Kidney capillary endothelial cell (primary cell): ENCODE results near the gene ULK3.

Source experiments
- DNase-seq: peaks from one replicate; pipeline ENCODE4 v3.0.0-alpha.2; 2018; ENCODE audit warnings: low spot score

The ULK3 gene

DNA sequence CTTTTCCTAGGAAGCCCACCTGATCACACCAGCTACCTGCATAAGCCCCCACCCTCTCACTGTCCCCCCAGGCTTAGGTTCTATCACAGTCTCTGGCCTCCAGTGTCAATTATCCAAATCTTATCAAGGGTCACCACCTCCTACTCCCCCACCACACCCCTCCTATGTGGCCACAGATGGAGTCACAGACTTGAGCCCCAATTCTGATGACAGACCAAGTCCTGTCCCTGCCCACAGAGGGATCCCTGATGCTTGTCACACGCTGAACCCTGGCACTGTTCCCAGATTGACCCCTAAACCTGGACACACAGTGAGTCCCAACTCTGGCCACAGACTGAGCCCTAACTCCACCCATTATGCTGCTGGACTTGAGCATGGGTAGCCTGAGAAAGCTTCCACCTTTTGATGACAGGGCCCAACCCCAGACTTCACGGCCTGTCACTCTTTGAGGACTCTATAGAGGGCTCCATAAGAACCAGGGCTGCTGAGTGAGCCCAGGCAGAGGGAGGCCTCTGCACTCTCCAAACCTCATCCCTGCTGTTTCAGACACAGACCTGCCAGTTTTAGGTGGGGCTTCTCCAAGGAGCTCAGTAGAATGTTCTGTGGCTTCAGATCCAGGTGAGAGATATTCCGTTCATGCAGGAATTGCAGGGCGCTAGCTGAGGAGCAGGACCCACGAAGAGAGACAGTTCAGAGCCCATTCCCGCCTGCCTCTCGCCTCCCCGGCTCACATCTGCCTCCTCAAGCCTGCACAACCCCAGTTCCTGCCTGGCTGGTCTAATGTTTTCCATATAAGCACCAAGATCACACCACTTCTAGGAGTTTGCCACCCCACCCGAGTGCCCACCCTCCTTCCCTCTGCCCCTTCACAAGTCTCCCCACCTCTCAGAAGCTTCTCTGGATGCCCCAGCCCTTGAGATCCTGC, 1.8 kb downstream of the ULK3 start:
- DNase-seq, result no peak

DNA sequence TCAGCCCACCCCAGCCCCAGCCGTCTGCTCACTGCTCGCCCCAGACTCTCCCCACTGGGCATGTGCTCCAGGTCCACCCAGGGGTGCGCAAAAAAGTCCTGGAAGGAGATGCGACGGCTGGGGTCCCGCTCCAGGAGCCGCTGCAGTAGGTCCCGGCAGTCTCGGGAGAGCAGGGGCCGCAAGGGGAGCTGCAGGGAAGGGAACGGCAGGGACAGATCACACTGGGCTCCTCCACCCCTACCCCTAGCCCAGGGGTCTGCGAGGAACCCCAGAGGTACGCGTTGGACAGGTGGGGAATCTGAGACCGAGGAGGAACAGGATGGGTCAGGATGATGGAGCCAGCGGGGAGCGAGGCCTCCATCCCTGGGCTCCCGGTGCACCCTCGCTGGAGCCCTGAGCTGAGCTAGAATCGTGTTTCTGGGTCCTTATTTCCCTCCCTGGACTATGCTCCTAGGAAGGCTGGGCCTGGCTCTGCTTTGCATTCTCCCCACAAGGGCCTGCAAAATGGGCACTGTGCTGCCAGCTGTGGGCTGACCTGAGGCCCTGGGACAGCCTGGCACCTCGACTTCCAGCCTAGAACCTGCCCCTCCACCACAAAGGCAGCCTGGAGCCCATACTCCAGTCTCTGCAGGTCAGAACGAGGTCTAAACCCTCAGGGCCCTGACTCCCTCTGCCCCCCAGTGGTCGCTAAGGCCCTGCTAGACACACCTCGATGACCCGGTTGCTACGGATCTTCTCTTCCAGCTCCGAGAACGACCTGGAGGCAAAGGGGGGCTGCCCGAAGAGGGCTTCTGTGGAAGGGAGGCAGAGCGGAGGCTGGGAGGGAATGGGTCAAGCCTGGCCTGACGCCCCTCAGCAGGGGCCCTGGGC, 3.2 kb downstream of the ULK3 start:
- DNase-seq, result no peak

DNA sequence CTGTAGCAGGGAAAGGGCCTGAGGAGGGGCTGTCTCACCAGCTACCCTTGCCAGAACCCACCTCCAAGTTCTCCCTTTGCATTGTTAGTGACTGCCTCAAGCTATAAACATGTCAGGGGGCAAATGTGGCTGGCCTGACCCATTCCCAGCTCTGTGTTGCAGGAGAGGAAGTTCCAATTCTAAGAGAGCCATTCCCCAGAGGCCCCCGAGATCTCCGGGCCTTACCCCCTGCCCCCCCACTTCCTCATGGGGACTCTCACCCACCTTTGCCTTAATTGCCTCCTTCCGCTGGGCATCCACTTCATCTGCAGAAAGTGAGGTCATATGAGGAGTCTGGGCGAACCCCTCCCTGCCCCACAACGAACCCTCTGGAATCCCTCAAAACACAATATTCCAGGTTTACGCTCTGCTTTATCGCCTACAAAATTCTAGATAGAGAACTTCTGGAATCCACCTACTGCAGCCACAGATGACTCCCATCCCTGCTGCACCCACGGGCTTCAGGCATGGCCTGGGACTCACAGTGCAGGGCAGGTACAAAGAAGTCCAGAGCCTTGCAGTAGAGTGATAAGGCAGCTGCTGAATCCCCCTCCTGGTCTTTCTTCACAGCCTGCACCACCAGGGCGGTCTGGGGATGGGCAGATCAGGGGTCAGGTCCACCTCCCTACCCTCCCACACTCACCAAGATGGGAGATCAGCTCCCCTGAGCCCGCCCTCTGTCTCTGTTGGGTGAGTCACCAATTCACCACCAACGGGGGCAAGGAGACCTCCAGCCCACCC, 4.0 kb downstream of the ULK3 start:
- DNase-seq, result no peak

DNA sequence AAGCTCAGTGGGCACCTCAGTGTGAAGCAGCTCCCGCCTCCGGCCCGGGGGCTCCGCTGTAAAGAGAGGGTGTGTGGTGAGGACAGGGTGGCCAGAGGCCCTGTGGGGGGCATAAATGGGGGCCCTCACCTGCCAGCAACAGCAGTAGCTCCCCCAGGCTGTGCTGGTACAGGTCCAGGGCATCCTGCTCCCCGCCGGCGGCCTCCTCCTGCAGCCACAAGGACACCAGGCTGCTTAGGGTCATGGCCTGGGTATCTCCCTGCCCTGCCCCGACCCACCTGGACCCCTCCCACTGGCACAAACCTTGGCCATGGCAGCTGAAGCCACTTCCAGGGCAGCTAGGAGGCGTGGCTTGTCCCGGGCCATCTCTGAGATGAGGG, 4.8 kb downstream of the ULK3 start:
- no peak for DNase-seq

DNA sequence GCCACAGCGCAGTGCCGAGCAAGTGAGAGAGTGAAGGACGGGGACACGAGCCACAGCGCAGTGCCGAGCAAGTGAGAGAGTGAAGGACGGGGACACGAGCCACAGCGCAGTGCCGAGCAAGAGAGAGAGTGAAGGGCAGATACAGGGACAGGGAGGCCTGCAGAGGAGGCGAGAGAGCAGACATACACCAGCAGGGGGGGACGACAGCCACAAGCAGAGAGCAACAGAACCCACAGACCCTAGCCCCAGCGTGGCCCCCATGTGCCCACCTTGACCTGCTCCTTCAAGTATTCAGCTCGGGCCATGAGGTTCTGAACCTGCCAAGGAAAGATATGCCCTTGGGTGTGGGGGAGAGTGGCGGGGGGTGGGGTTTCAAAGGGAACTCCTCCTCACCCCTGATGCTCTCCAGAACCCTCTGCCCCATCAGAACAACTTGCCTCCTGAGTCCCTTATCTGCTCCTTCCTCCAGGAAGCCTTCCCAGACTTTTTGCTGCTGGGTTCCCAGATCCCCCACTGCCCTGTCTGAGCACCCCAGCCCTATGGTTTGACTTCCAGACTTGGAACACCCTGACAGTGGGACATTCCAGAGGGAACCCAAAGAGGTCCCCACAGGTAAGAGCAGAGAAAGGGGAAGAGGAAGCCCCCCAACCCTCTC, 5.3 kb downstream of the ULK3 start:
- DNase-seq, result no peak

DNA sequence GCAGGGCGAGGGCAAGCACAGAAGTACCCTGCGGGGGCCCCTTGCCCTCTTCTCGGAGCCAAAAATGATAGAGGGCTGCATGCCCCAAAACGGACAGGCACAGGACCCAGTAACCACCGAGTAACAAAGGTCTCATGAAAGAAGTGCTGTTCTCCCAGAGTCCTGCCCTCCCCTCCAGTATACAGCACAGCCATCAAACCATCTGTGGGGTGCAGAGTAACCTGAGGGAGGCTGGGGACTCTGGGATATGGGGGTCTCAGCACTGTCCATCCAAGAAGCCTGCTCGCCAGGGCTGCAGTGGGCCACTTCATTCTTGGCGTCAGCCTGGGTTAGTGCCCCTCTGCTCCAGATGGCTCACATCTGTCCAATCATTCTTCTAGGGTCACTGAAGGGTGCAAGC, 6.1 kb downstream of the ULK3 start:
- no peak for DNase-seq

DNA sequence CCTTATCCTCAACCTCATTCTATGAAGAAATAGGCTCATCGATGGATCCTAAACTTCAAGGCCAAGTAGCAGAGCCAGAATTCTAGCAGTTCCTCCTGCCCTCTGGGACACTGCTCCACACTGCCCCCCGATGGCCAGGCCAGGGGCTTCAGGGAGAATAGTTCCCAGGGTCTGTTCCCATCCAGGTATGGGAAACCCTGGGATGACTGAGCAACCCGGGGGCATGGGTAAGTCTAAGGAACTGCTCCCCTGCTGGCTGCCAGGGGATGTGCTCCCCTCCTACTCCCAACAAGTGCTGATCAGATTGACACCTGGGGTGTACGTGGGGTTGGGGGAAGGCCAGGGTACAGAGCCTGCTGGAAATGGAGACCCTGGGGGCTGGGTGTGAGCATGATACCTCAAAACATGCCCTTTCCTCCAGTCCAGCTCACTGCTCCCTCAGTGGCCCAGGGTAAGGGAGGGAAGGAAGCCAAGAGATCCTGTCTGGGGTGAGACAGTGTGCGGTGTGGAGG, 7.6 kb downstream of the ULK3 start:
- DNase-seq, result peak; percentile 55

DNA sequence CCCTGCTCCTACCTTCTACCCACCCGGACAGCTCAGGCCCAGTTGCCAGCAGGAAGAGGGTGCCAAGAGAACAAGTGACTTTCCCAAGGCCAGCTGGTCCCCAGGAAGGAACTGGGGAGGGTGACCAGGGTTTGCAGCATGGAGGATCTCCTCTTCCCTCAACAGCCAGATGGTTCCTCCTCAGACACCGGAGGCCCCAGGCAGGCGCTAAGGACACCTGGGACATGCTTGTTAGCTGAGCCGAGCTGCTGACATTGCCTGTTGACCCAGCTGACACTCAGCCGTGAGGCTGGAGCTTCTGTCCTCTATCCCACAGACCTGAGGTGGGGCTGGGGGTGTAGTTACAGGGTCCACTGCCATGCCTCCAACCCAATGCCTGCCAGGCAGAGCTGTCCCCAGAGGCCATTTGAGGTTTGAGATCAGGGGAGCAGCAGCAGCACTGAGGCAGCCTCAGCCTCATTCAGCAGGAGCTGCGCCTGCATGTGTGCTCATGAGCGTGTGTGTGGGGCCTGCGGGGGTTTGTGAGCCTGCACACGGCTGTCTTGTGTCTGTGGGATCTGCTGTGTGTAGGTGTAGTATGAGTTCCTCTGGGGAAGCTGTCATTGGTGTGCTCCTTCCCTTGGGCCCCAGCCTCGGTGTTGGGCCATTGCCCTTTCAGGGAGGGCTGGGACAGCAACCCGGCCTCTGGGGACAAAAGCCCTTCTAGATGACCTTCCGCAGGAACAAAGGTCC, 9.4 kb downstream of the ULK3 start:
- no peak for DNase-seq

DNA sequence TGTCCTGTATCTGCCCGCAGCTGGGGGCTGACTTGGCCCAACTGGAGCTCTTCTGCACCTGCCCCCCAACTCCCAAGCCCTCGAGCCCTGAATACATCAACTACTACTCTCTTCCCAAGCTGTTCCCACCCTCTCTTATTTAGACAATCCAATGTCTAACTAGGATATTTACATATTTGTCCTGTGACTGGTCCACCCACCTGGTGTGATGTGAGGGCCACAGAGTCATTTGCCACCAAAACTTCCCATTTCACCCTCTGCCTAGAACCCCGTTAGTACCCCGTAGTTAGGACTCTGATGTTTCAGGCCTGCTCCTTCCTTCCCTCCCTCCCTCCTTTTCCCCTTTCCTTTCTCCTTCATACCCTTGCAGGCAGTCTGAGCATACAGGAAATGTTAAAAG, 10.1 kb downstream of the ULK3 start:
- no peak for DNase-seq

DNA sequence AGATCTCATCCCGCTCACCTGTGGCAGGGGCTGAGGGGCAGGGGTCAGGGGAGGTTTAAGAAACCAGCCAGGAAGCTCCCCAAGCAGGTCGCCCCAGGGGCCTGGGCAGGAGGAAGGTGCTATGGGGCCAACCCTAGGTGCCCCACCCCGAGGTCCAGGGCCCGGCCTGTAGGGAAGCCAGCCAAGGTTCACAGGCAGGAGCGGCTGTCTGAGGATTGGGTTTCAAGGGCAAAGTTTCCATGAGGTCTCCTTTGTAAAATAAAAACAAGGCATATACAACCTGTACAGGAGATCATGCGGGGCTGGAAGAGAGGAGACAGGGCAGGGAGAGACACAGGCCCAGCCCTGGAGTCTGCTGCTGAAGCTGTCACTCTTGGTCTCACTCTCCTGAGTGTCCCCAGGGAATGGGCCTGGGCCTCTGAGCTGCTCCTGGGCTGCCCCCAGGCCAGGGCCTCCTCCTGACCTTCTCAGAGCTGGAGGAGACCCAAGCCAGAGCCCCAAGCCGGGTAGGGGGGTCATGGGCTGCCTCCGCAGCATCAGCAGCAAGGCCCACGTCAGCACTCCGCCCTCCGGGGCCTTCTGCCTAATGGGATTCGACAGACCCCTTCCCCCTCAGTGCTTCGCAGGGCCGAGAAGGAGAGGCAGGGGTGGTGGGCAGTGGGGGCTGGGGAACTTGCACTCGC, 11.0 kb downstream of the ULK3 start:
- no peak for DNase-seq

DNA sequence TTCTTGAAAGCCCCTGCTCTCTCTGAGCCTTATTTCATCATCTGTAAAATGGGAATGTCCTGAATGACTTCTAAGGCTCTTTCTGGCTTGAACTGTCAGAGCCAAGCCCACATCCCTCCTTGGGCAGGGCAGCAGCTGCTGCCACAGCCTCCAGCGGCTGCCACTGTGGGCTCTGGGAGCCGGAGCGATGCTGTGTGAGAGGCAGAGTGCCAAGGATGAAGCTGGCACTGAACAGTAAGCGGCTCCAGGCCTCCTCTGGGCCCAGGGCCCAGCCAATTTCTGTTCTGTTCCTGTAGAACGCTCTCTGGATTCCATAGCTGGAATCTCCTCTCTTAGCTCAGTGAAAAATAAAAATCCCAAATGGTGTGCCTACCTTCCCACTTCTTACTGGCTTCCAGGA, 12.1 kb downstream of the ULK3 start:
- no peak for DNase-seq

DNA sequence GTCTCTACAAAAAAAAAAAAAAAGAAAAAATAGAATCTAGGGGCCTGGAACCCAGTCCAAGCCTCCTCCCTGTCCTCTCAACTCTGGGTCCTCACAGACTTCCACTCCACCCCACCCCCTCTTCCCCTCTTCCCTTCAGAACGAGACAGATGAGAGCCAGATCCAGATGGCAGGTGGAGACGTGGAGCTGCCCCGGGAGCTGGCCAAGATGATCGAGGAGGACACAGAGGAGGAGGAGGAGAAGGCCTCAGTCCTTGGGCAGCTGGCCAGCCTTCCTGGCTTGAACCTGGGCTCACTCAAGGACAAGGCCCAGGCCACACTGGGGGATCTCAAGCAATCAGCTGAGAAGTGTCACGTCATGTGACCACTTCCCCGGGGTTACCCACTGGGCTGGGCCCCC, 13.0 kb downstream of the ULK3 start:
- DNase-seq, result no peak

DNA sequence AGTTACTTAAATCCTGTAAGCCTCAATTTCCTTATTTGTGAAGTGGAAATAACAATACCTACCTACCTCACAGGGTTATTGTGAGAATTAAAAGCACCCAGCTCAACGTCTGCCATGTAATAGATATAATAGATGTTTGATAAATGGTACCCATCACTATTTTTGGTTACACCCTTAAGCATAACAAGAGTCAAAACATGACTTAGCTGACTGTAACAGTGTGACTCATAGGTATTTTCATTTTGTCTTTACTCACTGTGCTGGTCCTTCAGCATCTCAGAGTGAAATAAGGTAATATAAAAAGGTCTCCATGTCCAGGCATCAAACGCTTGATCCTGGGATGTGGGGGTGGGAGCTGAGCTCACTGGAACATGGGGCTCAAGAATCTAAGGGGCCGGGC, 13.5 kb downstream of the ULK3 start:
- no peak for DNase-seq

DNA sequence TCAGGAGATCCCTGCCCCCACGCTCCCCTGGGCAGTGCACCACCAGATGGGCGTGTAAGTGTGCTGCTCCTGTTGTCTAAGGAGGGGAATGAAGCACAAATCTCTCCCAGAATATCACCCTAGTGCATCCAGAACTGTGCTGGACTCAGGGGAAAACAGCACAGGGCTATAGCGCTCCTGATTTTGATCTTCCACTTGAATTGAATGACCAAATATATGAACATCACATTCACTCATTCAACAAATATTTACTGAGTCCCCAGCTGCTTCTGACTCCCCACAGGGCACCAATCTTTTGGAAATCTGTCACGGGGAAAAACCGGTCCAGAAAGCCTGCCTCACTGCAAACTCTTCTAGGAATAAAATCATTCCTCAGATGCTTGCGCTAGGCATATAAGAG, 14.1 kb downstream of the ULK3 start:
- no peak for DNase-seq

DNA sequence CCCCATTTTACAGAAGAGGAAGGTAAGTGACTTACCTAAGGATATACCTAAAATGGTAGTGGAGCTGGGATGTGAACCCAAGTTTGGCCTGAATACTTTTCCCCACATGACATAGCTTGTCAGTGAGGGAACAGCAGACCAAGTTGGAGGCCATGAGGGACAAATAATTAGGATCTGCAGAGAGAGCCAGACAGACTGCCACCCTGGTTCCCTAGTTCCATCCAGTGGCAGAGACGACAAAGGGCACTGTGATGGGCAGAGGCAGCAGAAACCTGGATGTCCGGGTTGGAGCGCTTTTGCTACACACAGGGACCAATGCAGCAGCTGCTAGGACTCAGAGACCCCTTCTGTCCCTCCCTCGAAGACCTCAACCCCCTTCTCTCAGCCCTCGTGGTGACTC, 15.3 kb downstream of the ULK3 start:
- DNase-seq, result no peak

DNA sequence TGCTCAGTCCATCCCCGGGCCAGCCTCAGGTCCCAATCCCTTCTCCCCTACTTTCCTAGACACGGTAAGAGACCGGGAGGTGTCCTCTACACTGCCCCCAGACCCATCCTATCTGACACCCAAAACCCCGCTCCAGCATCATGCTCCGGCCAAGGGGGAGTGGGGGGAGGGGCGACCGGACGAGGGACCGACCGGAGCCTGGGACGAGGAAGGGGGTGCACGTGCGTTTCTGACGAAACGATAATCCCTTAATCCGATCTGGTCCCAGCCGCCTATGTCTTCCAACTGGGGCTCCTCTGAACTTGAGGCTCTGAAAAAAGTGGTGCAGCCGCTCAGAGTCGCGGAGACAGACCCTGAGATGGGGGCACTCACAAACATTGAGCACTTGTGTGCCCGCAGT, 16.0 kb downstream of the ULK3 start:
- no peak for DNase-seq

DNA sequence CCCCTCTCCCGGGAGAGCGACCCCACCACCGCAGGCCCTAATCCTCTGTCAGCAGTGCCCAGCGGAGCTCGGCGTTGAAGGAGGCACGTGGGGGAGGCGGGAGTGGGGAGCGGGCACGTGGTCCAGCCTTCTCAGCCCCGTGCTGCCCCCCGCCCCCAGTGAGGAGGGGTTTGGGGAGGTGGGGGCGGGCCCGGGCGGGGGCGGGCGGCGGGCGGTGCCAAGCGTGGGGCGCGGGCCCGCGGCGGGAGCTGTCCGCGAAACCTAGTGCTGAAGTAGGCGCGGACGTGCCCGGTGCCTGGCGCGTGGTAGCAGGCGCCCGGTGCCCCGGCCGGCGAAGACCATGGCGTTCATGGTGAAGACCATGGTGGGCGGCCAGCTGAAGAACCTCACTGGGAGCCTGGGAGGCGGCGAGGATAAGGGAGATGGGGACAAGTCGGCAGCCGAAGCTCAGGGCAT, 16.6 kb downstream of the ULK3 start, which contains the start of gene CPLX3:
CPLX3 (plus strand) TSS at position 264 of the 456 bp plus-strand sequence; CDS start at position 341, 77 bp downstream.
- no peak for DNase-seq

DNA sequence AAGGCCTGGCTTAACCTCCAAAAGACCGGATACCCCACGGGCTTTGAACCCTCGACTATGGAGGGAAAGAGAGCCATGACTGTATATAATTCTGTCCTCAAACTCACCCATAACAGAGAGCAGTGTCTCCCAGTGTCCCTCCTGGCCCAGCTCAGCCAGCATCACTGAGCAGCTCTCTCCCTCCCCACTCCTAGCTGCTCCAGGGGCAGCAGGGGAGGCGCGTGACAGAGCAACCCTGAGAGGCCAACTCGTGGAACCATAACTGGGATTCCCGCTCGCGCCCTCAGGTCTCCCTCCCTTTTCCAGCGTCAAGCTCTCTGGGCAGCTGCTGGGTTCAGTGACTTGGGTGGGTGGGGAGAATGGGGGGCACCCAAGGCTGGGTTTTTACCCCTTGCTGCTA, 17.1 kb downstream of the ULK3 start:
- DNase-seq, result no peak

DNA sequence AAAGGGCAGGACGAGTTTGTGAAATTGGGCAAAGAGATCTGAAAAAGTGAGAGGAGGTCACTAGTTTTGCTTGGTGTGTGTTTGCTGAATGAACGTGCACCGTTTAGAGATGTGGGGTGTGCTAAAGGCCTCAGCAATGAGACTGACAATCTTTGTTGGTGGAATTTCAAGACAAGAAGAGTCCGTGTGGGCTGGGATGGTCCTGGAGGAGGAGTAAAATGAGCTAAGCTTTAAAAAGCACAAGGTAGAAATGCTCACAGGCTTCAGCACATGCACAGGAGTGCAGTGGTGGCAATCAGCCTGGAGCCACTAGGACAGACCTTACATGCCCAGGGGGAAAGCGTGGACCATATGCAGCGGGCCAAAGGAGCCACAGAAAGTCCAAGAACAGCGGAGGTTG, 18.0 kb downstream of the ULK3 start:
- DNase-seq, result no peak

DNA sequence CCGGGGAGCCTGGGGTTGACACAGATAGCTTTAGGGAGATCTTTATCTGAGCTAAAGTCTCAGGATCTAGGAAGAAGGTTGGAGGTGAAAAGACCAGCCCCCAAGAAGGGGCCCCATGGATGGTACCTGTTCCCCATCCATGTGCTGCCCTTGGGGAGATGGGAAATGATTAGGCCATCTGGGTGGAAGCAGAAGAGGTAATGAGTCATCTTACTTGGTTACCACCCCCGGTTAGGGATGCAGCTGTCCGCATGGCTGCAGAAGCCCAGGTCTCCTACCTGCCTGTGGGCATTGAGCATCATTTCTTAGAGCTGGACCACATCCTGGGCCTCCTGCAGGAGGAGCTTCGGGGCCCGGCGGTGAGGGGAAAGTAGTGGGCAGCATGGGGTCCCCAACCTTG, 19.6 kb downstream of the ULK3 start:
- no peak for DNase-seq
